IPS-20b (cell line): ENCODE measurements around the gene CNBD2.
"Not testable (repeated sequence)": the region's sequence is repeated elsewhere in the genome, so short reads cannot be mapped to it uniquely, and the experiment has no call there.

Experiments
- H3K27ac ChIP-seq: one replicate; pipeline ENCODE4 v1.5.1; 2013; ENCODE audit warnings: low read length
- H3K27me3 ChIP-seq: 2 replicates; pipeline ENCODE4 v1.6.1; 2013; ENCODE audit warnings: mild to moderate bottlenecking, low read length, inconsistent platforms; ENCODE audit not compliant: insufficient read depth
- H3K36me3 ChIP-seq: 2 replicates; pipeline ENCODE4 v1.6.1; 2013; ENCODE audit warnings: low read depth, mild to moderate bottlenecking, inconsistent platforms, low read length, moderate library complexity; ENCODE audit not compliant: insufficient read depth
- H3K4me1 ChIP-seq: 2 replicates; pipeline ENCODE4 v1.6.1; 2013; ENCODE audit warnings: mild to moderate bottlenecking, control low read depth, inconsistent platforms, low read length, moderate library complexity; ENCODE audit not compliant: insufficient read depth
- H3K4me3 ChIP-seq: 2 replicates; pipeline ENCODE4 v1.5.1; 2013; ENCODE audit warnings: mild to moderate bottlenecking, low read length, inconsistent platforms
- H3K9ac ChIP-seq: 2 replicates; pipeline ENCODE4 v1.6.1; 2013; ENCODE audit warnings: low read depth, mild to moderate bottlenecking, inconsistent platforms, low read length, moderate library complexity
- H3K9me3 ChIP-seq: 2 replicates; pipeline ENCODE4 v1.6.1; 2013; ENCODE audit warnings: mild to moderate bottlenecking, low read depth, low read length, inconsistent platforms; ENCODE audit not compliant: insufficient read depth

The CNBD2 gene

DNA sequence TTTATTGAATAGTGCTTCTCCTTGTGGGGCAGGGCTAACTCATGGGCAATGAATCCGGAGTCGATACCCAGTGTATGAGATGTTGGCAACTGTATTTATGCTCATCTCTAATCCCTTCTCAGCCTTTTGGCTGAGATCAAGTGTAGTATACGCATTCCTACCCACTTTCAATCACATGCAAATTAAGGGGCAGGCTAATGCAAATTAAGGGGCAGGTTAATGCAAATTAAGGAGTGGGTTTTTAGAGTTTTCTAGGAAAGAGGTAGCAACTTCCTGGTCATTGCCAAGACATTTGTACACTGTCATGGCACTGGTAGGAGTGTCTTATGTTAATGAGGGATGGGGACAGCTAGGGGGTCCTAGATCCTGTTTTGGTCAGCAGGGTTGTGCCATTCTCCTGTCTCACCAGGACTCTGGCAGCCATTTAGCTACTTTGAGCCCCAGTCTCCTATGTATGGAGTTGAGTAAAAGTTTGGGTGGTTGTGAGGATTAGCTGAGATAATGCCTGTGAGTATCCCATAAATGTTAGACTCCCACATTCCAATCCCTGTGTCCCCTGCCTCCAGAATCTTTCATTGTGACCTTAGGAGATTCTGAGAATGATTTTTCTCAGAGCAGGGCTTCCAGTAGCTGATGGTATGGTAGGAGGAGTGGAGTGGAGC, at the start of gene CNBD2:
Gene CNBD2, plus strand, starts transcription at position 612 of the 662 bp plus-strand sequence. CDS start 173 bp downstream, outside the sequence.
- Histone ChIP-seq H3K9ac (no peak within 1 kb of the TSS), H3K27ac (no peak within 1 kb of the TSS), H3K9me3 (no peaks in the 10 kb centered on the region)

DNA sequence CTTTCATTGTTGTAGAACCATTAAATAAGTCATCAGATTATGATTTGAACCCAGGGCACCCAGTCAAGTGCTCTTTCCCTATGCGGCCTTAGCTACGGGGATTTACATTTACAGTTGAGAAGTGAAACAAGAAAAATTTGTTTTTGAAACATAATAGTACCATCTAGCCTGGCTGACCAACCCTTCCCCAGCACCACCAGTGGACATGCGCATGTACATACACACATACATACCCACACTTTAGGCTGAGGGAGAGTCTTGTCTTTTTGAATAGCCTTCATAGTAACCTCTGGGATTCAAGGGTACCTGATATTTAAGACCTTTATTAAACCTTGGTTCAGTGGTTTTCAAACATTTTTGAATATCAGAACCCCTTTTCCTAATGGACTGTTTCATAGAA, 47.9 kb upstream of the CNBD2 start:
- Histone ChIP-seq H3K27ac (no peak overlapping the region), H3K9ac (no peak overlapping the region), H3K9me3 (no peaks in the 10 kb centered on the region), H3K36me3 (peaks cover 59% of the 10 kb centered on the region), H3K27me3 (no peaks in the 10 kb centered on the region), H3K4me1 (no peaks in the 10 kb centered on the region), H3K4me3 (no peak overlapping the region)

More for the DNA sequence above, at the start of gene CNBD2:
- no peaks in the 10 kb centered on the region for H3K36me3 ChIP-seq
- no peak within 1 kb of the TSS for H3K4me3 ChIP-seq
- peaks cover 8% of the 10 kb centered on the region for H3K4me1 ChIP-seq
- no peaks in the 10 kb centered on the region for H3K27me3 ChIP-seq

DNA sequence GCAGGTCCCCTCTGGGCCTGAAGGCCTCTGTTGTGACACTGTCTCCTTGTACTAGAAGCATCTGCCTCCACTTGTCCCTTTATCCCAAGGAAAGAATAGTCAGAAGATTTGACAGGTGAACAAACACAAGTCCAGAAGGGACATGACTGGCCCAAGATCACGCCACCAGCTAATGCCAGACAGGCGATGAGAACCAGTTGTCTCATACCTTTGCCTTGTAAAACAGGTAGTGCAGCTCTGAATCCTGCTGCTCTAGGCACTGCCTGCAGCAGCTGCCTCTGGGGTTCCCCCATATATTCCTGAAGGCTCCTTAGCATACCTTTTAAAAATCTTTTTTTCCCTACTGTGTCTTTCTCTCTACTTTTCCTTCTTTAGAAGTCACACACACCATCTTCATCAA, 39.1 kb upstream of the CNBD2 start:
- H3K27me3 ChIP-seq, result no peaks in the 10 kb centered on the region
- no peak overlapping the region for H3K27ac ChIP-seq
- peaks cover 7% of the 10 kb centered on the region; the same call in 1 of the 2 replicates for H3K4me1 ChIP-seq
- H3K4me3 ChIP-seq, result no peak overlapping the region
- H3K9ac ChIP-seq, result no peak overlapping the region
- peaks cover 44% of the 10 kb centered on the region for H3K36me3 ChIP-seq
- no peaks in the 10 kb centered on the region for H3K9me3 ChIP-seq

DNA sequence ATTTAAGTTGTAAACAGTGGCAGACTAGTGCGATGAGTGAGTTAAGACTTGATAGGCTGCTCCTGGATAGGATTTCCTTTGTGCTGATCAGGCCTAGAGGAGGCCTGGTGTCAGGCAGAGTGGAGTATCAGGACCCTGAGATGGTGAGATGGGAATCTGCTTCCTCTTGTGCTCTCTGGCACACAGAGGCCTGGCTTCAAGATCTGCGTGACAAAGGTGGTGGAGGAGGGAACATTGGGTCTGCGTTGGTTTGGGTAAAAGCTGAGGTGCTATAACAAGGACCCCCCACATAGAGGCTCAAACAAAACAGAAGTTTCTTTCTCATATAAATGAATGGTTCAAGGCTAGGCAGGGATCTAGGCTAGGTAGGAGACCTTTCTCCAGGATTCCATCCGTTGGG, 34.3 kb upstream of the CNBD2 start:
- Histone ChIP-seq H3K9me3 (no peaks in the 10 kb centered on the region), H3K27me3 (no peaks in the 10 kb centered on the region), H3K4me1 (peaks cover 10% of the 10 kb centered on the region; the same call in 1 of the 2 replicates), H3K9ac (peak overlapping the region; percentile 23; the same call in 1 of the 2 replicates), H3K36me3 (peaks cover 49% of the 10 kb centered on the region), H3K4me3 (no peak overlapping the region), H3K27ac (peak overlapping the region; percentile 6)

DNA sequence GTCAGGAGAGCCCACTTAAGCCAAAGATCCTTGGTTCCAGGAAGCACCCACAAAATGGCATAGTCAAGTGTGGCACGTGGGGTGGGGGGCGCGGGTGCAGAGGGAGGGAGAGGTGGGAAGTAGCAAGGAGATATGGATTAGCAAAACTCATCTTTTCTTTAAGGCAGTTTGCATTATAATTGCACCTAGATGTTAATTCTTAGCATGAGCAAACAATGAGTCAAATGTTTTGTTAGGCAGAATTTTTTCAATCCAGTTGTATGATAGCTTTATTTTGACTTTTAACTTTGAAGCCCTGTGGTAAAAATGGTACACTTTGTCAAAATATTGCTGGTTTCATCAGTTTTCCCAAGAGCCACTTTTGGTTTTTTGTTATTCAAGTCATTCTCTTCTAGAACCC, 29.1 kb upstream of the CNBD2 start:
- Histone ChIP-seq H3K4me3 (no peak overlapping the region), H3K36me3 (peaks cover 58% of the 10 kb centered on the region), H3K4me1 (peaks cover 3% of the 10 kb centered on the region; the same call in 1 of the 2 replicates), H3K27ac (no peak overlapping the region), H3K9ac (no peak overlapping the region), H3K27me3 (no peaks in the 10 kb centered on the region), H3K9me3 (no peaks in the 10 kb centered on the region)

DNA sequence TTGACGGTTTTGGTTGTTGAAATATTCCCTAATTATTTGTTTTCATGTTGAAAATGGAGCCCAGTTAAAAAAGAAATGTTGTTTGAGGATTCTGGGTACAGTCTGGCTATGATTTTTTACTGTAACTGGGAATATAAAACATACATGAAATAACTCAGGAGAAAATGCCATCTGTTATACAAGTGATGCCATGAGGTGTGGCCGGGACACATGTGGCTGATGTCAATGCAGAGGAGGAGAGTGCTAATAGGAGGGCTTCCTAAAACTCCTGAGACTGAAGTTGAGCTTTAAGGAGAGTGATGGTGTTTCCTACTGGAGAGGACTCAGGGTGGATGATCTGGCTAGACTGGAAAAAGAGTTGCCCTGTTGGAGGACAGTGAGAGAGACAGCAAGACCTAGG, 26.8 kb upstream of the CNBD2 start:
- Histone ChIP-seq H3K27me3 (no peaks in the 10 kb centered on the region), H3K4me1 (no peaks in the 10 kb centered on the region), H3K9ac (no peak overlapping the region), H3K9me3 (no peaks in the 10 kb centered on the region), H3K27ac (no peak overlapping the region), H3K36me3 (peaks cover 55% of the 10 kb centered on the region), H3K4me3 (no peak overlapping the region)

DNA sequence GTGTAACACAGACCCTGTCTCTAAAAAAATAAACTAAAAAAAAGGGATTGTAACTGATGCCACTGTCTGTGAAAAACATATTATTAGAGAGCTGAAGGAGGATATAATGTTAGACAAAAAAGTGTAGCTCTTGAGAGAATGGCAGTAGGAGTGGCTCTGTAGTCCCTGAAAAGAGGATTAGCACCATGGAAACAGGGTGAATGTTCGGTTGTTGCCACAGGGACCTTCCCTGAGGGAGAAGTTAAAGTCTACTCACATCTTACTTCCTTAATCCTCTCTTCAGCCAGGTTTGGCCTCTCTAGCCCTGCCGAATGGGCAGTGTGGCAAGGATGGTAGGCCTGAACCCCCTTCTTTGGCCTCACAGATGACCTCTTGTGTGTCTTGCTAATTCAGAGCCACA, 26.1 kb upstream of the CNBD2 start:
- Histone ChIP-seq H3K4me3 (no peak overlapping the region), H3K9me3 (no peaks in the 10 kb centered on the region), H3K4me1 (no peaks in the 10 kb centered on the region), H3K9ac (no peak overlapping the region), H3K36me3 (peaks cover 55% of the 10 kb centered on the region), H3K27me3 (no peaks in the 10 kb centered on the region), H3K27ac (no peak overlapping the region)

DNA sequence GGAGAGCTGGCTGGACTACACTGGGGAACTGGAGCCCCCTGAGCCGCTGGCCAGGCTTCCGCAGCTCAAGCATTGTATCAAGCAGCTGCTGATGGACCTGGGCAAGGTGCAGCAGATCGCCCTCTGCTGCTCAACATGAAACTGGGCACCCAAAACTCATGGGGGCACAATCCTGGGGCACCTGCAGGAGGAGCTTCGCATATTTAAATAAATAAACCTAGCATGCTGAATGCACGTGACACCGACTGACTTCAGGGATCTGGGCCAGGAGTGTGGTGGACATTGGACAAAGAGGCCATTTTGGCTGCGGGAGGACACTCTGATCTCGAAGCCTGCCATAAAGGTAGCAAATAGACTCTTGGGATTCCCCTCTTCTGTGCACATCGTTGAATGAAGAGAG, 20.9 kb upstream of the CNBD2 start:
- Histone ChIP-seq H3K27ac (no peak overlapping the region), H3K9ac (no peak overlapping the region), H3K36me3 (peaks cover 36% of the 10 kb centered on the region), H3K4me1 (no peaks in the 10 kb centered on the region; the same call in 1 of the 2 replicates), H3K27me3 (no peaks in the 10 kb centered on the region), H3K9me3 (no peaks in the 10 kb centered on the region), H3K4me3 (no peak overlapping the region)

DNA sequence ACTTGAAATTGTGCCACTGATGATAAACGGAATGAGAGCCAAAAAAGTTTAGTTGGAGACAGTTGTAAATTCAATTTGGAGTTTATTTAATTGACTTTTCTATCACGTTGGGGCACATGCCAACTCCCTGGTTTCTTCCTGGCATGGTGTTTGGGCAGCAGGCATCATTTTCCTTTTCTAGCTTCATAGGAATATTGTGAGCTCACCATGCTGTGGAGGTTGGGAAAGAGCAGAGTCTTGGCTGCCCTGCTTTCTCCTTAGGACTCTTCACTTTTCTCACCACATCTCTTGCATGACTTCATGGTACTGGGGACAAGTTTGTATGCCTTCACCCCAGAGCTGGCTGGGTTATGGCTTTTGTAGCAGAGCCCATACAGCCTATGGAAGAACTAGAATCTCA, 20.5 kb upstream of the CNBD2 start:
- no peak overlapping the region for H3K4me3 ChIP-seq
- peaks cover 36% of the 10 kb centered on the region for H3K36me3 ChIP-seq
- H3K9ac ChIP-seq, result no peak overlapping the region
- no peak overlapping the region for H3K27ac ChIP-seq
- peaks cover 4% of the 10 kb centered on the region; the same call in 1 of the 2 replicates for H3K4me1 ChIP-seq
- H3K27me3 ChIP-seq, result no peaks in the 10 kb centered on the region
- H3K9me3 ChIP-seq, result no peaks in the 10 kb centered on the region

DNA sequence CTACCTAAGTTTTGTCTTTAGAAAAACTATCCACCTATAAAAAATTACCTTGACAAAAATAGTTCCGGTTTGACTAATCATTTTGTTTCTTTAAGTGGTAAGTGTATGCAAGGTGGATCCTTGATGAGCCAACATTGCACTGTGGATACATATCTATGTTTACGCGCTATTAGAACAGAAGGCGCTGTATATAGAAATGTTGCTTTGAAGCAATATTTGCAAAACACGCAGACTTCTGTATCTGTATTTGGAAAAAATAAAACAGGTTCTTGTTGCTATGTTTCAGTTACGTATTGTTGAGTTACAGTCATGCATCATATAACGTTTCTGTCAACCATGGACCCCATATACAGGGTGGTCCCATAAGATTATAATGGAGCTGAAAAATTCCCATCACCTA, 18.3 kb upstream of the CNBD2 start:
- no peaks in the 10 kb centered on the region for H3K27me3 ChIP-seq
- H3K9me3 ChIP-seq, result no peaks in the 10 kb centered on the region

DNA sequence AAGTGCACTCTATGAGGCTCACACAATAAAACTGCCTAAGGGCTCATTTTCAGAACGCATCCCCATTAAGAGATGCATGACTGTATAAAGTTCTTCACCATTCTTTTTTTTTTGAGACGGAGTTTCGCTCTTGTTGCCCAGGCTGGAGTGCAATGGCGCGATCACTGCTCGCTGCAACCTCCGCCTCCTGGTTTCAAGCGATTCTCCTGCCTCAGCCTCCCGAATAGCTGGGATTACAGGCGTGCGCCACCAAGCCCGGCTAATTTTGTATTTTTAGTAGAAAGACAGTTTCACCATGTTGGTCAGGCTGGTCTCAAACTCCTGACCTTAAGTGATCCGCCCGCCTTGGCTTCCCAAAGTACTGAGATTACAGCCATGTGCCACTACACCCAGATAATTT, 16.3 kb upstream of the CNBD2 start:
- H3K4me3 ChIP-seq, H3K27ac ChIP-seq, H3K4me1 ChIP-seq, H3K9ac ChIP-seq, H3K27me3 ChIP-seq, H3K9me3 ChIP-seq: not testable (repeated sequence)
- peaks cover 19% of the 10 kb centered on the region for H3K36me3 ChIP-seq

More for the DNA sequence above, 18.3 kb upstream of the CNBD2 start:
- Histone ChIP-seq H3K4me1 (peaks cover 5% of the 10 kb centered on the region; the same call in 1 of the 2 replicates), H3K9ac (no peak overlapping the region), H3K36me3 (peaks cover 25% of the 10 kb centered on the region), H3K27ac (no peak overlapping the region), H3K4me3 (no peak overlapping the region)
